Natural killer cell treated with Interleukin-12 subunit alpha and Interleukin-12 subunit beta and Interleukin-15 and Interleukin-18, amount 100 ng/mL, for 72 hours (primary cell): ENCODE results near the gene COL4A6. TPM values are rescaled to one million over a fixed set of nuclear protein-coding genes. Genes with fewer than 3 reads are reported as not detected.

ENCODE experiments used
- ATAC-seq, 2 donors: fragments of 150-1000 bp; cut with Tn5 transposase in 1 of 2; sonication (Bioruptor Pico), chemical (Tn5 transposase) in 1 of 2; 2 replicates each; pipeline ENCODE4 v1.10.0; 2021
- DNase-seq: peaks from one replicate; pipeline ENCODE4 v3.0.0; 2022; ENCODE audit warnings: low spot score
- H3K27ac Mint-ChIP-seq, 2 donors: 1 replicate in 1 of 2; 2 replicates in 1 of 2; pipeline ENCODE4 v1.8.0; 2022; ENCODE audit warnings: mixed read lengths in 2 of 2, mild to moderate bottlenecking in 1 of 2, moderate library complexity in 1 of 2
- H3K27me3 Mint-ChIP-seq, 2 donors: 1 replicate in 1 of 2; 2 replicates in 1 of 2; pipeline ENCODE4 v1.8.0; 2022; ENCODE audit warnings: mixed read lengths in 2 of 2
- H3K36me3 Mint-ChIP-seq: one replicate; pipeline ENCODE4 v1.8.0; 2022; ENCODE audit warnings: mixed read lengths
- H3K4me1 Mint-ChIP-seq, 2 donors: 1 replicate in 1 of 2; 2 replicates in 1 of 2; pipeline ENCODE4 v1.8.0; 2022; ENCODE audit warnings: low read depth in 2 of 2, mixed read lengths in 2 of 2, mild to moderate bottlenecking in 1 of 2
- H3K4me3 Mint-ChIP-seq: one replicate; pipeline ENCODE4 v1.8.0; 2022; ENCODE audit warnings: mixed read lengths
- H3K9me3 Mint-ChIP-seq: 2 replicates; pipeline ENCODE4 v1.8.0; 2022; ENCODE audit warnings: mixed read lengths
- total RNA-seq, 2 donors: library from RNA; stranded (reverse); gene quantifications; one replicate each; pipeline ENCODE4 v1.2.3, GENCODE V29; 2022

The COL4A6 gene
- total RNA-seq, 2 donors from 2014 or later: not detected

GRCh38 chrX:108117988-108118387 lies 320.2 kb downstream of the COL4A6 start:
- DNase-seq (no peak), ATAC-seq (no peak)
- H3K4me1 Mint-ChIP-seq: peaks cover 0 to 8% of the 10 kb centered on the region in 2 donors
- no peaks in the 10 kb centered on the region for H3K9me3 Mint-ChIP-seq
- peaks cover 0 to 6% of the 10 kb centered on the region in 2 donors for H3K27me3 Mint-ChIP-seq
- H3K4me3 Mint-ChIP-seq: no peak overlapping the region
- peaks cover 5% of the 10 kb centered on the region for H3K36me3 Mint-ChIP-seq
- no peak overlapping the region for H3K27ac Mint-ChIP-seq

- Mint-ChIP-seq H3K36me3 (peaks cover 8% of the 10 kb centered on the region), H3K27me3 (peaks cover 0 to 6% of the 10 kb centered on the region in 2 donors), H3K27ac (no peak overlapping the region), H3K4me3 (no peak overlapping the region), H3K9me3 (no peaks in the 10 kb centered on the region), H3K4me1 (peaks cover 0 to 14% of the 10 kb centered on the region in 2 donors)
- ATAC-seq: no peak
- DNase-seq: no peak
Measured at GRCh38 chrX:108114541-108114940, 323.7 kb downstream of the COL4A6 start.

Other genes starting within 250 kb of the COL4A6 start
- gene COL4A5, start 1.4 kb upstream of the COL4A6 start, total RNA-seq: not detected